ENCODE measurements around the gene CALHM5. TPM values are rescaled to one million over a fixed set of nuclear protein-coding genes. Genes with fewer than 3 reads are reported as not detected.

The CALHM5 gene
- polyA plus RNA-seq, 2 of the 4 experiments (the other 2 are of a cell fraction) = 0.09 TPM

- no peak for FAIRE-seq
- H3K4me3 ChIP-seq = no peak overlapping the region
- H3K9me3 ChIP-seq = no peaks in the 10 kb centered on the region
- H3K4me2 ChIP-seq = peak overlapping the region; percentile 50; the same call in 1 of the 3 replicates
- peaks cover 36% of the 10 kb centered on the region for H3K4me1 ChIP-seq
- no peak for DNase-seq (ENCODE audit: low read depth in 1 of 2, low spot score in 1 of 2)
- TF ChIP-seq FOSL2 (IDR thresholded peaks at IDR 0.05) = no peak
- no peak for TF ChIP-seq FOSL2 (CRISPR knock-in tag; IDR thresholded peaks at IDR 0.05)
- no peak for TF ChIP-seq SREBF2 (IDR thresholded peaks at IDR 0.05)
- TF ChIP-seq ESRRA (IDR thresholded peaks at IDR 0.05; ENCODE audit: borderline replicate concordance, low read length) = no peak
- no peak for TF ChIP-seq EHMT2 (IDR thresholded peaks at IDR 0.05; ENCODE audit: low read depth)
- TF ChIP-seq RCOR1 (IDR thresholded peaks at IDR 0.05; ENCODE audit: low read depth, low read length) = no peak
- no peak for TF ChIP-seq NR3C1 (IDR thresholded peaks at IDR 0.05)
- no peak for TF ChIP-seq ZSCAN20 (CRISPR knock-in tag; IDR thresholded peaks at IDR 0.05)
- TF ChIP-seq TFCP2L1 (CRISPR knock-in tag; IDR thresholded peaks at IDR 0.05) = no peak
- no peak for TF ChIP-seq KDM5A (IDR thresholded peaks at IDR 0.05)
- TF ChIP-seq GATA3 (IDR thresholded peaks at IDR 0.05; ENCODE audit: borderline replicate concordance) = no peak
- no peak for TF ChIP-seq ZNF302 (CRISPR knock-in tag; IDR thresholded peaks at IDR 0.05)
- no peak for TF ChIP-seq FOSB (CRISPR knock-in tag; IDR thresholded peaks at IDR 0.05)
- TF ChIP-seq MAFK (IDR thresholded peaks at IDR 0.05; ENCODE audit: partially characterized antibody) = no peak
- CTCF ChIA-PET = interaction anchor here (1.1 to 1.2 kb wide), 2 partner anchors 269 to 288 kb away, joined by 4 to 7 read pairs; no protein-coding TSS in a partner anchor
- POLR2A ChIA-PET = no interaction called here
- 66% methylated on average over 5 of the region's 5 CpGs for WGBS (ENCODE audit: missing lambda C conversion rate)
- H3K27ac ChIP-seq = peak overlapping the region; percentile 60 to 76; a peak in 5 of 6 replicates
- ATAC-seq = no peak
These were observed 45.5 kb downstream of the CALHM5 start for GRCh38 chr6:116556814-116557415.

- peak; percentile 63 for FAIRE-seq
- Histone ChIP-seq H3K9me3 (no peaks in the 10 kb centered on the region), H3K4me3 (no peak overlapping the region), H3K4me1 (peaks cover 36% of the 10 kb centered on the region), H3K27ac (peak overlapping the region; percentile 37 to 76), H3K4me2 (peak overlapping the region; percentile 50)
- DNase-seq (ENCODE audit: low read depth in 1 of 2, low spot score in 1 of 2) = peak; percentile 43 to 88
- POLR2A ChIA-PET = interaction anchor here (0.6 to 1.5 kb wide), 2 partner anchors 13 to 46 kb away, joined by 3 to 12 read pairs; partner anchors contain the start of genes CALHM5 and RWDD1
- CTCF ChIA-PET = interaction anchor here (0.9 to 2.7 kb wide), 4 partner anchors 14 to 289 kb away, joined by 3 to 10 read pairs (median 4); partner anchors contain the start of gene CALHM5
- WGBS (ENCODE audit: missing lambda C conversion rate) = 4% methylated on average over 5 of the region's 5 CpGs
- ATAC-seq = peak; percentile 92 to 94
- TF ChIP-seq GATA3 (IDR thresholded peaks at IDR 0.05; ENCODE audit: borderline replicate concordance) (peak; percentile 60; the same call in 1 of the 2 replicates), RNF2 (IDR thresholded peaks at IDR 0.05; ENCODE audit: borderline replicate concordance, low read depth) (no peak), TFCP2L1 (CRISPR knock-in tag; IDR thresholded peaks at IDR 0.05) (no peak), SMC3 (IDR thresholded peaks at IDR 0.05) (no peak), EP300 (IDR thresholded peaks at IDR 0.05) (peak in 1 of 2 experiments; percentile 39; a peak in 1 of 5 replicates), MAX (IDR thresholded peaks at IDR 0.05) (peak; percentile 65), KDM5A (IDR thresholded peaks at IDR 0.05) (no peak), MAFK (IDR thresholded peaks at IDR 0.05; ENCODE audit: partially characterized antibody) (peak; percentile 25), SREBF2 (IDR thresholded peaks at IDR 0.05) (no peak), PBX3 (IDR thresholded peaks at IDR 0.05) (no peak), EHF (CRISPR knock-in tag; IDR thresholded peaks at IDR 0.05) (no peak), POLR2AphosphoS2 (conservative IDR thresholded peaks at IDR 0.05; ENCODE audit: low read length) (no peak)
These were observed 46.5 kb downstream of the CALHM5 start for GRCh38 chr6:116557893-116558292.

- TF ChIP-seq NR3C1 (IDR thresholded peaks at IDR 0.05) (no peak), POLR2A (IDR thresholded peaks at IDR 0.05; ENCODE audit: low read length) (no peak), NFE2L2 (conservative IDR thresholded peaks at IDR 0.05; ENCODE audit: low read length) (no peak), JUNB (IDR thresholded peaks at IDR 0.05) (no peak), MAFK (IDR thresholded peaks at IDR 0.05; ENCODE audit: partially characterized antibody) (no peak), REST (IDR thresholded peaks at IDR 0.05) (no peak), EHF (CRISPR knock-in tag; IDR thresholded peaks at IDR 0.05) (no peak), HOXA7 (CRISPR knock-in tag; IDR thresholded peaks at IDR 0.05) (no peak)
- Histone ChIP-seq H3K4me3 (no peak overlapping the region), H3K27ac (no peak overlapping the region), H3K4me2 (no peak overlapping the region), H3K4me1 (peaks cover 36% of the 10 kb centered on the region), H3K9me3 (no peaks in the 10 kb centered on the region)
- ChIA-PET CTCF (interaction anchor here (1.1 to 8.1 kb wide), 13 partner anchors 14 to 298 kb away, joined by 3 to 80 read pairs (median 9); partner anchors contain the start of gene CALHM5), POLR2A (no interaction called here)
- ATAC-seq (no peak), DNase-seq (ENCODE audit: low read depth in 1 of 2, low spot score in 1 of 2) (no peak), FAIRE-seq (no peak)
- WGBS (ENCODE audit: missing lambda C conversion rate) = 74% methylated on average over 2 of the region's 2 CpGs
These were observed 48.7 kb downstream of the CALHM5 start for GRCh38 chr6:116560130-116560529.

Data from A549 (cell line).